HL-60 (cell line): Measurements from ENCODE around the gene BRD4.

Source experiments
- DNase-seq, 2 experiments: peaks; one replicate each; pipeline ENCODE4 v3.0.0-alpha.2; 2010 to 2020; ENCODE audit warnings: low read depth in 1 of 2, low spot score in 1 of 2
- H3K27ac ChIP-seq: fragments of 250-450 bp; sonication (Bioruptor Pico); replicated peaks from 2 replicates; pipeline ENCODE4 v1.5.1; 2020; ENCODE audit warnings: mild to moderate bottlenecking, moderate library complexity
- H3K27me3 ChIP-seq: fragments of 250-450 bp; sonication (Bioruptor Pico); 2 replicates; pipeline ENCODE4 v1.5.1; 2021; ENCODE audit warnings: mild to moderate bottlenecking, moderate library complexity; ENCODE audit not compliant: insufficient read depth, poor library complexity, severe bottlenecking
- H3K4me3 ChIP-seq: replicated peaks from 2 replicates; pipeline ENCODE4 v1.5.1; 2011; ENCODE audit warnings: mild to moderate bottlenecking, control low read depth, low read length; ENCODE audit not compliant: insufficient read depth
- GABPA ChIP-seq: IDR thresholded peaks from 2 replicates; pipeline ENCODE4 v1.6.1; 2012; ENCODE audit warnings: low read depth
- POLR2AphosphoS5 ChIP-seq: IDR thresholded peaks from 2 replicates; pipeline ENCODE4 v1.6.1; 2012; ENCODE audit warnings: low read depth
- SPI1 ChIP-seq: IDR thresholded peaks from 2 replicates; pipeline ENCODE4 v1.6.1; 2012; ENCODE audit warnings: low read depth, mild to moderate bottlenecking, borderline replicate concordance
- TF ChIP-seq, protein P1 (sequence below): IDR thresholded peaks from 2 replicates; pipeline ENCODE4 v1.6.1; 2012; ENCODE audit warnings: low read depth; ENCODE audit not compliant: insufficient replicate concordance
- TF ChIP-seq, protein P2 (sequence below): IDR thresholded peaks from one replicate; pipeline ENCODE4 v1.5.1; 2011; ENCODE audit warnings: low read length, control low read depth, inconsistent platforms; ENCODE audit not compliant: insufficient read depth

BRD4 gene

DNA sequence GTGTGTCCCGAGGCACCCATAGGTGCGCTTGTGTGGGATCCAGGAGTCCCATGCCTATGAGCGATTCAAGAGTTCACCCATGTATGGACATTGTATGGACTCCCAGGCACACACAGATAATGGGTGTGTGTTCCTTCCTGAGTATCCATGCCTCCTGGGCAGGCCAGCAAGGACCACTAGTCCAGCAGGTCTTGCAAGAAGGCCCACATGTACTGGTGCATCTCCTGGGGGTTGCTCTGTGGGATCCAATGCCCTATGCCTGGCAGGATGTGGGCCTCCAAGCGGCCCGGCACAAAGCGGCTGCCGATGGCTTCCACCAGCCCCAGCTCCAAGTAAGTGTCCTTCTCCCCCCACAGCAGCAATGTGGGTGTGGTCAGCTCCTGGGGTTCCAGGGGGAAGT is 105.1 kb downstream of the BRD4 start:
- TF ChIP-seq, protein P1, sequence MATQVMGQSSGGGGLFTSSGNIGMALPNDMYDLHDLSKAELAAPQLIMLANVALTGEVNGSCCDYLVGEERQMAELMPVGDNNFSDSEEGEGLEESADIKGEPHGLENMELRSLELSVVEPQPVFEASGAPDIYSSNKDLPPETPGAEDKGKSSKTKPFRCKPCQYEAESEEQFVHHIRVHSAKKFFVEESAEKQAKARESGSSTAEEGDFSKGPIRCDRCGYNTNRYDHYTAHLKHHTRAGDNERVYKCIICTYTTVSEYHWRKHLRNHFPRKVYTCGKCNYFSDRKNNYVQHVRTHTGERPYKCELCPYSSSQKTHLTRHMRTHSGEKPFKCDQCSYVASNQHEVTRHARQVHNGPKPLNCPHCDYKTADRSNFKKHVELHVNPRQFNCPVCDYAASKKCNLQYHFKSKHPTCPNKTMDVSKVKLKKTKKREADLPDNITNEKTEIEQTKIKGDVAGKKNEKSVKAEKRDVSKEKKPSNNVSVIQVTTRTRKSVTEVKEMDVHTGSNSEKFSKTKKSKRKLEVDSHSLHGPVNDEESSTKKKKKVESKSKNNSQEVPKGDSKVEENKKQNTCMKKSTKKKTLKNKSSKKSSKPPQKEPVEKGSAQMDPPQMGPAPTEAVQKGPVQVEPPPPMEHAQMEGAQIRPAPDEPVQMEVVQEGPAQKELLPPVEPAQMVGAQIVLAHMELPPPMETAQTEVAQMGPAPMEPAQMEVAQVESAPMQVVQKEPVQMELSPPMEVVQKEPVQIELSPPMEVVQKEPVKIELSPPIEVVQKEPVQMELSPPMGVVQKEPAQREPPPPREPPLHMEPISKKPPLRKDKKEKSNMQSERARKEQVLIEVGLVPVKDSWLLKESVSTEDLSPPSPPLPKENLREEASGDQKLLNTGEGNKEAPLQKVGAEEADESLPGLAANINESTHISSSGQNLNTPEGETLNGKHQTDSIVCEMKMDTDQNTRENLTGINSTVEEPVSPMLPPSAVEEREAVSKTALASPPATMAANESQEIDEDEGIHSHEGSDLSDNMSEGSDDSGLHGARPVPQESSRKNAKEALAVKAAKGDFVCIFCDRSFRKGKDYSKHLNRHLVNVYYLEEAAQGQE, result no peak
- TF ChIP-seq SPI1 (no peak), POLR2AphosphoS5 (no peak), GABPA (no peak)
- TF ChIP-seq, protein P2, sequence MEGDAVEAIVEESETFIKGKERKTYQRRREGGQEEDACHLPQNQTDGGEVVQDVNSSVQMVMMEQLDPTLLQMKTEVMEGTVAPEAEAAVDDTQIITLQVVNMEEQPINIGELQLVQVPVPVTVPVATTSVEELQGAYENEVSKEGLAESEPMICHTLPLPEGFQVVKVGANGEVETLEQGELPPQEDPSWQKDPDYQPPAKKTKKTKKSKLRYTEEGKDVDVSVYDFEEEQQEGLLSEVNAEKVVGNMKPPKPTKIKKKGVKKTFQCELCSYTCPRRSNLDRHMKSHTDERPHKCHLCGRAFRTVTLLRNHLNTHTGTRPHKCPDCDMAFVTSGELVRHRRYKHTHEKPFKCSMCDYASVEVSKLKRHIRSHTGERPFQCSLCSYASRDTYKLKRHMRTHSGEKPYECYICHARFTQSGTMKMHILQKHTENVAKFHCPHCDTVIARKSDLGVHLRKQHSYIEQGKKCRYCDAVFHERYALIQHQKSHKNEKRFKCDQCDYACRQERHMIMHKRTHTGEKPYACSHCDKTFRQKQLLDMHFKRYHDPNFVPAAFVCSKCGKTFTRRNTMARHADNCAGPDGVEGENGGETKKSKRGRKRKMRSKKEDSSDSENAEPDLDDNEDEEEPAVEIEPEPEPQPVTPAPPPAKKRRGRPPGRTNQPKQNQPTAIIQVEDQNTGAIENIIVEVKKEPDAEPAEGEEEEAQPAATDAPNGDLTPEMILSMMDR, result no peak
- no peak for DNase-seq
- H3K4me3 ChIP-seq, result no peak overlapping the region
- no peak overlapping the region for H3K27ac ChIP-seq
- H3K27me3 ChIP-seq, result peaks cover 35% of the 10 kb centered on the region

DNA sequence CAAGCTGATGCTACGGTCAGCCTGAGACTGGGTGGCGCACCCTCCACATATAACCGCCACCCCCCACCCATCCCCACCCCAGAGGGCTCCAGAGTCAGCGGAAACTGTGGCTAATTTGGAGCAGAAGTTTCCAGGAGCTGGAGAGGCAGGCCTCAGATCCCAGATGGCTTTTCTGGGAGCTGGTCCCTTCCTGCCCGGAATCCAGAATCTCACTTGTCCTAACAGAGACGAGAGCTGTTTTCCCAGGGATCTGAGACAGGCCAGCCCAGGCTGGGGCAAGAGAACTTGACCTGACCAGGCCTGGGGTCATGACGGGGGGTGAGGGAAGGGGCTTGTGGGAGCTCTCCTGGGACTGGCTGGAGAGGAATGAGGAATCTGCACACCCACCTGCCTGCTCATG is 106.6 kb downstream of the BRD4 start:
- no peak overlapping the region for H3K27ac ChIP-seq
- DNase-seq, result no peak
- TF ChIP-seq, protein P1, result no peak
- no peak for TF ChIP-seq POLR2AphosphoS5
- no peak for TF ChIP-seq SPI1
- TF ChIP-seq GABPA, result no peak
- TF ChIP-seq, protein P2, result no peak
- H3K4me3 ChIP-seq, result no peak overlapping the region
- H3K27me3 ChIP-seq, result peaks cover 24% of the 10 kb centered on the region

DNA sequence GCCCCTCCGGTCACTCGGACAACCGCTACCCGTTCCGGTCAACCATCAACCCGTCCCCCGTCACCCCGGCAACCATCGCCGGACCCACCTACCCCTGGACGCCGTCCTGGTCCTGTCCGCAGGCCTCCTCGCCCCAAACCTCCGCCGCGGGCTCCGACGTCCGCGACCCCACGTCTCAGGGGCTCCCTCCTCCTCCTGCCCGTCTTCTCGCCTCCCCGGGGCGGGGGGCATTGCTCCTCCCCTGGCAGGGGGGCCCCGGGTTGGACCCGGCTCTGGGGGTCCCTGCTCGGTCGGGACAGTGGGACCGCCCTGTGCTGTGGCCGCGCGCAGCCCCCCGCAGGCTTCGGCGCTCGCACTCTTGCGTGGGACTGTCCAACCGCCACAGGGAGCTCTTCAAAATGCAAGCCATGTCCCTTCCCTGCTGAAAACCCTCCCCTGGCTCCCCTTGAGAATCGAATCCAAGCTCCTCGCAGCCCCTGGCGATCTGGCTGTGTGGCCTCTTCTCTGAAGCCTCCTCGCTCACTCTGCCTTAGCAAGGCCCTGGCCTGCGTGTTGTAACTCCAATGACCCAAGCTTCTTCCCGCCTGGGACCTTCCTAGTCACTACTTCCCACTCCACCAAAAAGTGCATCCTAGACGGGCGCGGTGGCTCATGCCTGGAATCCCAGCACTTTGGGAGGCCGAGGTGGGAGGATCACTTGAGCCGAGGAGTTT is 108.5 kb downstream of the BRD4 start:
- H3K27me3 ChIP-seq, result peaks cover 18% of the 10 kb centered on the region
- H3K4me3 ChIP-seq, result peak overlapping the region; percentile 23
- H3K27ac ChIP-seq, result no peak overlapping the region
- DNase-seq, result no peak
- no peak for TF ChIP-seq POLR2AphosphoS5
- TF ChIP-seq, protein P2, result no peak
- TF ChIP-seq, protein P1, result no peak
- no peak for TF ChIP-seq SPI1
- TF ChIP-seq GABPA, result no peak
